Peyer's patch (tissue), 4 donors: Measurements from ENCODE around the gene UBAP1.
"Not testable (repeated sequence)": the region's sequence is repeated elsewhere in the genome, so short reads cannot be mapped to it uniquely, and the experiment has no call there.

Source experiments
- CTCF ChIP-seq, 6 experiments: fragments of 450-650 bp in 4 of 6; fragments of 200-600 bp in 2 of 6; sonication (generic) in 1 of 6; IDR thresholded peaks; one replicate each; pipeline ENCODE4 v1.5.1; 2017 to 2019; ENCODE audit warnings: antibody characterized with exemption in 6 of 6, mild to moderate bottlenecking in 3 of 6, moderate library complexity in 1 of 6
- POLR2A ChIP-seq, 2 donors: fragments of 450-650 bp; IDR thresholded peaks; one replicate each; pipeline ENCODE4 v1.5.1; 2017; ENCODE audit warnings: antibody characterized with exemption in 2 of 2, mild to moderate bottlenecking in 2 of 2, moderate library complexity in 2 of 2

GRCh38 chr9:34214354-34215000 is 35.6 kb downstream of the UBAP1 start:
- TF ChIP-seq CTCF, POLR2A (IDR thresholded peaks at IDR 0.05): not testable (repeated sequence)
